GM21529 (cell line): Measurements from ENCODE around the gene CD9.

Source experiments
- ATAC-seq: cut with Tn5 transposase; IDR thresholded peaks from one replicate; pipeline ENCODE4 v1.9.1; 2021; ENCODE audit not compliant: unreplicated experiment

Gene CD9

DNA sequence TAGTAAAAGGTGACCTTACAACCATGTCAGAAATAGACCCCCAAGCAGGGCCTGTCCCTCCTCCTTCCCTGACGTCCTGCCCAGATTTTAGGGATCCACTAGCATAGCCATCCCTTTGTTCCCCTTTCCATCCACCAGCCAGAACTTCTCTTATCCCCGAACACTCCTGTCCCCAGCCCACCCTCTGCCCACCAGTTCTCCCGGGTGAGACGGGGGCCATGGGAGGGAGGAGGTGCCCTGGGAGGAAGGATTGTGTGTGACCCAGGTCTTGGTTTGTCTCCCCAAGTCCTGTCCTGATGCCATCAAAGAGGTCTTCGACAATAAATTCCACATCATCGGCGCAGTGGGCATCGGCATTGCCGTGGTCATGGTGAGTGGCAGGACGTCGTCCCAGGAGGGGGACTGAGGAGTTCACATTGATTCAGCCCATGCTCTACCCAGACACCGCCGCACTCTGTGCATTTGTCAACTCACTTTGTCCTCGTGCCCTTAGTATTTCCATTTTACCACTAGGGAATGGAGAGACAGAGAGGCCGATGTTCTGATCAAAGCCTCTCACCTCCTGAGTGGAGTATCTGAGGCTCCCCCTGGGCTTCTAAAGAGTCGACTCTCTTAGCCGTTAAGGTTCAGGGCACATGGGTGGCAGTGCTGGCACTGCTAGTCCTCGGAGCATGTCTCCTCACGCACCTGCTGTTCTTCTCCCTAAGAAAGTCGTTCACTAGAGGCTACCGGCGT, 35.9 kb downstream of the CD9 start:
- ATAC-seq, result no peak

DNA sequence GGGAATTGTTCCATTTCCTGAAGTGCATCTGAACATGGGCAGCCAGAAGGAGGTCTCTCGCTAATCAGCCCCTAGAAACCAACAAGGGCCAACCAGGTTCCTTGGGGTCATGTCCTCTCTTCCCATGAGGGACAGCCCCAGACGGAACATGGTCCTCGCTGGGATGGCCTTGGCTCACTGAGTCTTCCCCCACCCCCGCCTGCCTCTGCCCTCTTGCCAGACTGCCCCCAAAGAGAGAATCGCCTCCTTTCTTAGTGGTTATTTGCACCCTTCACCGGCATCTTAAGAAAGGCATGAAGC, 36.4 kb downstream of the CD9 start:
- no peak for ATAC-seq

DNA sequence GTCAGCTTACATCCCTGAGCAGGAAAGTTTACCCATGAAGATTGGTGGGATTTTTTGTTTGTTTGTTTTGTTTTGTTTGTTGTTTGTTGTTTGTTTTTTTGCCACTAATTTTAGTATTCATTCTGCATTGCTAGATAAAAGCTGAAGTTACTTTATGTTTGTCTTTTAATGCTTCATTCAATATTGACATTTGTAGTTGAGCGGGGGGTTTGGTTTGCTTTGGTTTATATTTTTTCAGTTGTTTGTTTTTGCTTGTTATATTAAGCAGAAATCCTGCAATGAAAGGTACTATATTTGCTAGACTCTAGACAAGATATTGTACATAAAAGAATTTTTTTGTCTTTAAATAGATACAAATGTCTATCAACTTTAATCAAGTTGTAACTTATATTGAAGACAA, 37.6 kb downstream of the CD9 start:
- ATAC-seq, result no peak

DNA sequence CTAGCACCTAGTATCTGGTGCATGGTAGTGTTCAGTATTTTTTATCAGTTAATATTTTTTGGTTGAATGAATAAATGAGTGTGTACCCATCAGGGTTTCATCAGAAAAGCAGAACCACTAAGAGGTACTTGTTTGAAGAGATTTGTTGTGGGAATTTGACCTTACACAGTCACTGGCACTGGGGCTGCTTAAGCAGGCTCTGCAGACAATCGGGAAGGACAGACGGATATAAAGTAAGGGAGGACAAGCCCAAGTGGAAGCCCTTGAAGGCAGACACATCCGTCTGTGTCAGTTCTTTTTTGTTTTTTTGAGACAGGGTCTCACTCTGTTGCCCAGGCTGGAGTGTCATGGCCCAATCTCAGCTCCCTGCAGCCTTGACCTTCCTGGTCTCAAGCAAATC, 38.7 kb downstream of the CD9 start:
- ATAC-seq, result no peak

DNA sequence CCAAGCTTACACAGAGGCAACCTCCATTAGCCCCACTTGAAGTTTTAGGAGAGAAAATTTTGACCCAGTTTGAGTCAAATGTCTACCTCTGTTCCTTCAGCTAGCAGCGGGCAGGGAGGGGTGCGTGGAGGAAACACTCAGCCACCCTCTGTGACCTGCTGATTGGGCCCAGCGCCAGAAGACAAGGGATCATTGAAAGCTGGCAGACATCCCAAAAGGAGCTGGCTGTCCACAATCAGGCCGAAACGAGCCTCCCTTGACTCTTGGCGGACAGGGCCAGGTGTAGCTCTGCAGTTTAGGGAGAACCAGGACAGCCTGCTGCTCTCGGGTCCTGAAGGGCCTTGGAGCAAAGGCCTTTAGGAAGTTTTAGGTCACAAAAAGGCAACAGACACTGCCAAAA, 41.3 kb downstream of the CD9 start:
- ATAC-seq, result no peak

DNA sequence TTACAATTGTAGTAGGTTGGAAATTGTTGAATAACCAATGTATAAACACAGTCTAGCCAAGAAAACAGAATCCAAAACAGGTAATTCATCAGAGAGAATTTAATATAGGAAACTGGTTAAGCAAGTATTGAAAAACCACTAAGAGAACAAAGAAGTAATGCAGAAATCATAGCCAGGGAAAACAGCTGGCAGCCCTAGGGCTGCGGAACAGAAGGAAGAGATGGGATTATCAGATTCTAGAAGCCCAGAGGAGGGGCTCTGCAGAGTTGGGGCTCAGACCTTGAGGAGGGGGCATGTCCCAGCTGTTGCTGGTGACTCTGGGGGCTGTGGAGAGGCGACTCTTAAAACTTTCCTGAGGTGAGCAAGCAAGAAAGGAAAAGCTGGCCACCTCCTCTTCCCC, 49.4 kb downstream of the CD9 start:
- no peak for ATAC-seq

DNA sequence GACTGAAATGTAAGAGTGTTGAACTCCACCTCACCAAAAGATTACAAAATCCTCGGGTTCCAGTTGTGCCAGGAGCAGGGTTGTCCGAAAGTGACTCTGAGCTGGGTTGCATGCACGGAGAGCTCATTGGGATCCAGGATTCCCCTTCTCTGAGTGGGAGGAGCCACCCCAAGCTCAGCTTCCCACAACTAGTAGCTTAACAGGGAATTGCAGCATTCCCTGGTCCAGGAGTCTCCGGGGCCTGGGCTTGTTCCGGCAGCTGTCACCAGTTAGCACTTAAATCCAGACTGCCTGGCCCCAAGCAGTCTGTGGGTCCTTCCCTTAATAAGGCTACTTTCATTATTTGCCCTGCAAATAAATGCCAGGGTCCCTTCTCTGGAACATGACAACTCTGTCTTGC, 50.1 kb downstream of the CD9 start:
- no peak for ATAC-seq

DNA sequence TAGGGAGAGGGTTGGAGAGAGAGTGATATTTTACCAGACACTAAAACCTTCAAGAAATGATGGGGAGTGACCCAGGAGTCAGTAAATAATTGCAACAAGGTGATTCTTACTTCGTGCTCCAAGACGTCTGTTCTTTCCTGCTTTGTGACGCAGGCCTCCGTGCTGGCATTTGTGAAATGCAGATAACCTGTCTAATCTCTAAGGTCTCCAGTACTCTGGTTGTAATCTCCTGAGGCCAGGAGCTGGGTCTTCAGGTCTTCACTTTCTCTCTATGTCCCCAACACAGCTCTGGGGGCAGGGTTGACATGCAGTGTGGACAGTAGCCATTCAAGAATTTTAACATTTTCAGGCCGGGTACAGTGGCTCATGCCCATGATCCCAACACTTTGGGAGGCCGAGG, 53.1 kb downstream of the CD9 start:
- ATAC-seq, result no peak

DNA sequence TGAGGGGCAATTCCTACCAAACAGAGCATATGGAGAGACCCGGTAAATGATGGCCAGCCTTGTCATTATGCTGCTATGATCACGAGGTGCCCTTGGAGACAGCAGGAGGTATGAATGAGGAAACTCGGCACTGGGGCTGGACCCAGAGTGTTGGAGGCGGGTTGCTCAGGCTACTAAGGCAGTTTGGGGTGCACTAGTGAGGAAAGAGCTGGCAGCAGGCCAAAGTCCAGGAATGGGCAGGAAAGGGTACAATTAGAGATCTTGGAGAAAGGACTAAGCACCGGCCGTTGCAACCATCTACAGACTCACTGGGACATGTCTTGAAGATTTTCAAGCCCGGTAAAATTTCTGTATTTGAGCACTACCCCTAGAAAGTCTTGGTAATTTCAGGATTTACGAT, 54.3 kb downstream of the CD9 start:
- no peak for ATAC-seq

DNA sequence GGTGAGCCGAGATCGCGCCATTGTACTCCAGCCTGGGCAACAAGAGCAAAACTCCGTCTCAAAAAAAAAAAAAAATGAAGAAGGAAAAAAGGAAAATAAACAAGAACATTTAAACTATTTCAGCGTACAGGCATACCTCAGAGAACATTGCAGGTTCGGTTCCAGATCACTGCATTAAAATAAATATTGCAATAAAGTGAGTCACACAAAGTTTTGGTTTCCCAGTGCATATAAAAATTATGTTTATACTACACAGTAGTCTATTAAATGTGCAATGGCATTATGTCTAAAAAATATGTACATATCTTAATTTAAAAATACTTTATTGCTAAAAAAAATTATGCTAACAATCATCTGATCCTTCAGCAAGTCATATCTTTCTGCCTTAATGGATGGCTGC, 56.8 kb downstream of the CD9 start:
- no peak for ATAC-seq

DNA sequence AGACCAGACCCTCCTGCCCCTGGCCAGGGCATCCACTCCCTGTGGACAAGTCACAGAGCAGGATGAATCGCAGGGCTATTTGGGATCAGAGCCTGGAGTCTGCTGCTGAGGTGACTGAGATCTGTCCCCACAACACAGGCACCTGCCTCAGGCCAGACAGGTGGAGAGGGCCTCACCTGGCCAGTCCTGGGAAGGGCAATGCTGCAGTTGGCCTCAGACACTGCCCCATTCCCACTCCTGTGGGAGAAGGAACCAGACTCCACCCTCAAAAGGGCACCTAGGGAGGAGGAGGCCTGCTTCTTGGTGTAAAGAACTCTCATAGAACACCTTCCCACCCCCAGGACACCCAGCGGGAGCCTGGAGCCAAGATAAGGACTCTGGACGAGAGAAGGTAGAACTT, 62.0 kb downstream of the CD9 start:
- no peak for ATAC-seq

DNA sequence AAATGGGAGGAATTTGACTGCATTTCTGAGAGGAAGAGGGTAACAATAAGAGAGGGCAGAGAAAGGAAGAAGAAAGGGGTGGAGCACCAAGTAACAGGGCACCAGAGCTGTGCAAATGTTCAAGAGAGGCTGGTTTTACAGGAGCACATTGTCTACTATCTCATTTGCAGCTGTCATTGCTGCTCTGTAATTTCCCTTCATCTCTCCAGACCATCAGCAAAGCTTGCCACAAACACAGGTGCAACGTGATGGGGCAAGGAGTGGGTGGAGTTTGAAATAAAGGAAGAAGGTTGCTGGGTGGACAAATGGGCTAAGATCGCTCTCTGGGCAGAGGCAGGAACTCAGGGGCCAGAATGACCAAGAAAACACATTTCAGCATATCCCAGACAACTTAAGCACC, 62.4 kb downstream of the CD9 start:
- ATAC-seq, result no peak

DNA sequence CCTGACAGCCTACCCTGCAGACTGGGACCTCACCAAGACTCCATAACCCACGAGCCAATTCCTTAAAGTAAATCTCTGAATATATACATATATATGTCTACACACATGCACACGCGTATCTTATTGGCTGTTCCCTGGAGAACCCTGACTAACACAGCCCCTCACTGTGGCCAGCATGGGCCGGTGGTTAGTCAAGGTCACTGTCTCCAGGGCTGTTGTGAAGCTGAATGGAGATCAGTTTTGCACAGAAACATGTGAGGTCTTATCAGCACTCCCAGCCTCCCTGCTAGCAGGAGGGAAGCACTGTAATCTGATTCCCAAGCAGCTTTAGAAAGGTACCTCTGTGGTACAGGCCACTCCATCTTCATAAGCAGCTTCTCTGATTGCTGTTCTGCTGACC, 63.7 kb downstream of the CD9 start:
- no peak for ATAC-seq

DNA sequence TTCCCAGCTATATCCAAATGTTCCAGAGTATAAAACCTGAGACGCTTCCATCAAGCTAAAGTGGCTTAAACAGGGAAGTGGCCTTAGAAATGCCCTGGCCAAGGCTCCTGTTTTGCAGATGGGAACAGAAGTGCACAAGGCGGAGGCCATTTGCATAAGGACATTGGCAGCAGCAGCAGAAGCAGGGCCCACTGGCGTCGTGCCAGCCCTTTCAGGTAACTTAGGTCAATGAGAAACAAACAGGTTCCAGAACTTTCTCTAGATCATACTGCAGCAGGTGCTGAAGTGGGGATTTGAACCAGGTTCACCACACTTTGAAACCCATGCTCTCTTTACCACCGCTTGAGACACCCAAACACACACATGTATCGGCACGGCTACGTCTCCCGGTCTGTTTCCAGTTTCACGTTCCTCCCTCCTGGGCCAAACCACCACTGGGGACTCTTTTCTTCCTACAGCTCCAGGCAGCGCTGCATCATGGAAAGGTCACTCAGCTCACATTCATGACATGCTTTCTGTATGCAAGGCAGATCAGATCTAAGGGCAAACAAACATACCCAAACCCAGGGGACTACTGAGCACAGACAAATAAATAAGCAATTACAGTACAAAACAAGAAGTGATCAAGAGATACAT, 64.3 kb downstream of the CD9 start:
- no peak for ATAC-seq

DNA sequence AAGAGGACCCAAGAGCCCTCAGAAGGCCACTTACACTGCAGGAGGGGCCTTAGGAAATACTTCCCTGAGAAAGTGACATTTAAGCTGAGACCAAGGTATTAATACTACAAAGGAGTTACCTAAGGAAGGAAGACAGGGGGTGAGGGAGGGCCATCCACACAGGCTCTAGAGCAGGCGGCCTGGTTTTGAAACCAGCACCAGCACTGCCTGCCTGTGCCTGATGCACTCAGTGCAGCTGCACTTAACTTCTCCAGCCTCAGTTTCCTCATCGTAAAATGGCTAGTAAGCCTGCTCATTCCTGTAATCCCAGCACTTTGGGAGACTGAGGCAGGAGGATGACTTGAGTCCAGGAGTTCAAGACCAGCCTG, 64.8 kb downstream of the CD9 start:
- ATAC-seq, result no peak

DNA sequence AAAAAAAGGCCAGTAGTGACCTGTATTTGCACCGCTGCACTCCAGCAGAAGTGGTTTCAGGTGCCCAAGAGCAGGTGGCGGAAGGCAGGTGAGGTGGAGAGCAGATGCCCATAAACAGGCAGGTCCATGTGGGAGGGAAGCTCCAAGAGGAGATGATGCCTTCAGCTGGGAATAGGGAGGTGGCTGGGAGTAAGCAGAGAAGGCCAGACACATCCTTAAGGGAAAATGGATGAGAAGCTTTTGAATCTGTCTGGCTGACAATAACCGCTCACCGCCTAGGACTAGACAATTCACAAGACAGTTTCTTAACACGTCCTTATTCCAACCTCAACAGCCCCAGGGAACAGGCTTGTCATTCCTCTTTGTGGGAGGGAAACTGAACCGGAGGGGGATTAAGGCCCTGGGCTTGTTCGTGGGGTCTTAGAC, 66.4 kb downstream of the CD9 start:
- peak; percentile 12 for ATAC-seq

DNA sequence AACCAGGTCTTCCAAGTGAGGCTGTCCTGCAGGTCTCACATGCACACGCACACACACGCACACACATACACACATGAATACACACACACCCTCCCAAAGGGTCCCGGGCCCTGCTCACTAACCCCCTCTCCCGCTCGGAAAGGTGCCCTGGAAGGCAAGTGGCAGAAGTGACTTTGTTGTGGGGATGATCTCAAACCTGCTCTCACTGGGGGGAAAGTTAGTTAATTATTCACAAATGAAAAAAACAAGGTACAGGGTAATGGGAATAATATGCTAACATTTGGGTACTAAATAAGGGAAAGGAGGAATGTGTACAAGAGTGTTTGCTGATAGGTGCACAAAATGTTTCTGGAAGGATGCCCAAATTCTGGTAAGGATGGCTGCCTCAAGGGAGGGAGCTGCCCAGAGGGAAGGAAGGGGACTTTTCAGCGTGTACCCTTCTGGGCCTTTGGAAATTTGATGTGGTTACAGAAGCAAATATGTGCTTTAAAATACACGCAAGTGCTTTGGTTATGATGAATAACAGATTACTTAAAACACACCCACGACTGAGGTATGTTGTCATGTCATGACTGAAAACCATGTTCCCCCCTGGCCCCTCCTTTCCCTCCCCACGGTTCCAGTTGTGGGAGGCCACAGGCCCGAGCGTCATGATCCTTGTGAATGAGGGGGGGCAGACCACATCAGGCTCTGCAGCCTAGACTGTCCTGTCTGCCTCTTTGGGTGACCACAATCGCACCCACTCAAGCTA, 66.9 kb downstream of the CD9 start:
- ATAC-seq, result peak; percentile 56

DNA sequence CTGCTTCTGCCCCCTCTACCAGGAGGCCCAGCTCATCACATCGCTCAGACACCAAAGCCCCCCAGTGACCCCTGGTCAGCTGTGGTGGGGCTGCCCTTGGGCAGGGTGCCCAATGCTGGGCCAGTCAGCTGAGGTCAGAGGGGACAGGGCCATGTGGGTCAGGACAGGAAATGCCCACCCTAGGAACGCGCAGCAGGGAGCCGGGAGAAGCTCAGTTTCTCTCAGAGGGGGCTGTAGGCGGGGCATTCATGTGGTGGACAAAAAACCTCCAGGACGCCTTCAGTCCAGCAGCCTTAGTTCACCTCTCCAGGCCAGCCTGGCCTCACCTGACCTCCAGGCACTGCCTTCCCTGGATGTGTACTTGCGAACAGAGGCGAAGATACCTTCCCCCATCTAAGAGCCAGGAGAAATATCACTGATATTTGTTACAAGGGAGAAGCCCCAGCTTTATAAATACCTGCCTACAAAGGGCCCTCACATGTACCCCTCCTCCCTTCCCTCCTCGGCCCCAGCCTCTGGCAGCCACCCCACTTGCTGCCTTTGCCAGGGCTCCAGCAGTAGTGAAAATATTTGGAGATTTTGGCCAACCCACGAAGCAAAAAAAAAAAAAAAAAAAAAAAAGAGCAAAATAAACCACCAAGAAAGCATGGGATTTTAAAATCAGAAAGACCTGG, 68.4 kb downstream of the CD9 start:
- no peak for ATAC-seq

DNA sequence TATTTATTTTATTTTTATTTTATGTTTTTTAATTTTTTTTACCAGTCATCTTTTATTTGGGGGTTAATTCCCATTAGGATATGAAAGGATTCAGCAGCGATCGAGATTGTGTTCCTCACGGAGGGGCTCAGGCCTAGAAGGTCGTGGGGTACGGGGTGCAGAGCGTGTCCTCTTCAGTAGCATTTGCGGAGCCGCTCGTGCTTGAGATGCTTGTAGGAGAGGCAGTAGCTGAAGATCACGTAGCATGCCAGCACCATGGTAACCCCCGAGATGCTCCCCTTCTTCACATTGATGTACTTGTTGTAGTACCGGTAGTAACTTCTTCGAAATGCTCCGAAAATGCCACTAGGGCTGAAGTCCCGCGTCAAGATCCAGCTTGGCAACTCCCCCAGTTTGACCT, 69.8 kb downstream of the CD9 start:
- ATAC-seq, result no peak

DNA sequence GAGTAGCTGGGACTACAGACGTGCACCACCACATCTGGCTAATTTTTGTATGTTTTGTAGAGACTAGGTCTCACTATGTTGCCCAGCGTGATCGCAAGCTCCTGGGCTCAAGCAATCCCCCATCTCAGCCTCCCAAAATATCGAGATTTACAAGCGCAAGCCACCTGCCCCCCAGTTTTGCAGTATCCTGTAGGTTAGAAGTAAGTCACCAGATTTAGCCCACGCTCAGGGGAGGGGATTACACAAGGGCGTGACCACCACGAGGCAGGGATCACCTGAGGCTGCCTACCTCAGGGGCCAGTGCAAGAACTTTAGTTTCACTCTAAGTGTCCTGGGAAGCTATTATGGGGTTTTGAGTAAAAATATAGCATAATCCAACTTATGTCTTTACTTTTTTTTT, 71.1 kb downstream of the CD9 start:
- ATAC-seq, result no peak

DNA sequence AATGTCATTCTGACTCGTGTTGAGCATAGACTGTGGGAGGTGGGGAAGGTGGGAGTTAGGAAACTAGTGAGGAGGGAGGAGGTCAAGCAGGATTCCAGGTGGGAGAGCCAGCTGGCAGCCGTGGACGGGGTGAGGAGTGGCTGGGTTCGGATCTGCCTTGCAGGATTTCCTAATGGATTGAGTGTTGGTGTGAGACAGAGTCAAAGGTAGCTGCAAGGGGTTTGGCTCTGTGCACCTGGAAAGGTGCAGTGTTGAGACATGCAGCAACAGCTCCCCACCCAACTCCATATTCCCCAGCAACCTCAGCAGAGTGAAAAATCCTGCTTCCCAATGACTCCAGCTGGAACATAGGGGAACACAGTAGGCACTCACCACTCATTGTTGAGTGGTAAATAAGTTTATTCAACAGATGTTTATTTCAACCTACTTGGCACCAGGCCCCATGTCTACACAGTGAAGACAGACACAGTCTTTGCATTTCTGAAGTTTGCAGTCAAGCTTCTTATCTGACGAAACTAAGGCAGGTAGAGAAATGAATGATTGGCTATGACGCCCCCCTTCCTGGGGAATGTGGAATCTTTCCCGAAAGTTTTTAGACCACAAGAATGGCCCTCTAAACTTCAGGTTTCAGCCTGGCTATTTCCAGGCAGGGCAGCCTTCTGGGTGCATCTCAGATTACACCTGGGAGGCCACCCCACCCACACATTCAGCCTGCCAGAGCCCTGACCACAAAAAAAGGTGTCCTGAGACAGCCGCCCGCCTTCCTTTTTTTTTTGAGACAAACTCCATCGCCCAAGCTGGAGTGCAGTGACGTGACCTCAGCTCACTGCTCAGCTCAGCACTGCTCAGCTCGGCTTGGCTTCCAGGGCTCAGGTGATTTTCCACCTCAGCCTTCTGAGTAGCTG, 72.4 kb downstream of the CD9 start:
- peak; percentile 51 for ATAC-seq
